Measurements from ENCODE around the gene ERCC6L2. TPM values are rescaled to one million over a fixed set of nuclear protein-coding genes. Genes with fewer than 3 reads are reported as not detected.

ERCC6L2 gene
- total RNA-seq, 3 donors from 2014 or later: 69.9 to 100.0 (median 71.4) TPM

DNA sequence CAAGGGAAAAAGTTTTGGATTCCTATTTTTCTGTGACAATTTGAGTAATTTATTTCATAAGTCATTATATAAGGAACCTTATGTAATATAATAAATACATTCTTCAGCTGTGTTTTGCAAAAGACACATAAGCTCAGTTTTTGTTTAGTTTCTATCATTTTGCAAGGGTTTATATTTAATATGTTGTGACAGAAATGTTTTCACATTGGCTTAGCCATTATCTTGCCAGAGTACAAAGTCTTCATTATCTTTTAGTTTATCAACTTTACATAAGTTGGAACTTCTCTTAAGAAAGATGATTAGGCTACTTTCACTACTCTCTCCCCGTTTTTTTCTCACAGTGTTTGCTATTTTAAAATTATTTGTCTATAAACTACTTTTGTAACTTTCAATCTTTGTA is 54.8 kb downstream of the ERCC6L2 start:
- Histone ChIP-seq H3K36me3 (no peaks in the 10 kb centered on the region), H3K4me1 (no peaks in the 10 kb centered on the region), H3K27ac (no peak overlapping the region), H3K27me3 (no peaks in the 10 kb centered on the region), H3K9me3 (no peaks in the 10 kb centered on the region), H3K4me3 (no peak overlapping the region)
- no peak for DNase-seq (ENCODE audit: low spot score in 2 of 2)
- intact Hi-C loops (cut with DNase I; ENCODE audit: low total_unique reads): no loop called here
- TF ChIP-seq POLR2A (IDR thresholded peaks at IDR 0.05): no peak
- no peak for TF ChIP-seq POLR2AphosphoS5 (IDR thresholded peaks at IDR 0.05)
- TF ChIP-seq, protein P1, sequence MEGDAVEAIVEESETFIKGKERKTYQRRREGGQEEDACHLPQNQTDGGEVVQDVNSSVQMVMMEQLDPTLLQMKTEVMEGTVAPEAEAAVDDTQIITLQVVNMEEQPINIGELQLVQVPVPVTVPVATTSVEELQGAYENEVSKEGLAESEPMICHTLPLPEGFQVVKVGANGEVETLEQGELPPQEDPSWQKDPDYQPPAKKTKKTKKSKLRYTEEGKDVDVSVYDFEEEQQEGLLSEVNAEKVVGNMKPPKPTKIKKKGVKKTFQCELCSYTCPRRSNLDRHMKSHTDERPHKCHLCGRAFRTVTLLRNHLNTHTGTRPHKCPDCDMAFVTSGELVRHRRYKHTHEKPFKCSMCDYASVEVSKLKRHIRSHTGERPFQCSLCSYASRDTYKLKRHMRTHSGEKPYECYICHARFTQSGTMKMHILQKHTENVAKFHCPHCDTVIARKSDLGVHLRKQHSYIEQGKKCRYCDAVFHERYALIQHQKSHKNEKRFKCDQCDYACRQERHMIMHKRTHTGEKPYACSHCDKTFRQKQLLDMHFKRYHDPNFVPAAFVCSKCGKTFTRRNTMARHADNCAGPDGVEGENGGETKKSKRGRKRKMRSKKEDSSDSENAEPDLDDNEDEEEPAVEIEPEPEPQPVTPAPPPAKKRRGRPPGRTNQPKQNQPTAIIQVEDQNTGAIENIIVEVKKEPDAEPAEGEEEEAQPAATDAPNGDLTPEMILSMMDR (IDR thresholded peaks at IDR 0.05): no peak

DNA sequence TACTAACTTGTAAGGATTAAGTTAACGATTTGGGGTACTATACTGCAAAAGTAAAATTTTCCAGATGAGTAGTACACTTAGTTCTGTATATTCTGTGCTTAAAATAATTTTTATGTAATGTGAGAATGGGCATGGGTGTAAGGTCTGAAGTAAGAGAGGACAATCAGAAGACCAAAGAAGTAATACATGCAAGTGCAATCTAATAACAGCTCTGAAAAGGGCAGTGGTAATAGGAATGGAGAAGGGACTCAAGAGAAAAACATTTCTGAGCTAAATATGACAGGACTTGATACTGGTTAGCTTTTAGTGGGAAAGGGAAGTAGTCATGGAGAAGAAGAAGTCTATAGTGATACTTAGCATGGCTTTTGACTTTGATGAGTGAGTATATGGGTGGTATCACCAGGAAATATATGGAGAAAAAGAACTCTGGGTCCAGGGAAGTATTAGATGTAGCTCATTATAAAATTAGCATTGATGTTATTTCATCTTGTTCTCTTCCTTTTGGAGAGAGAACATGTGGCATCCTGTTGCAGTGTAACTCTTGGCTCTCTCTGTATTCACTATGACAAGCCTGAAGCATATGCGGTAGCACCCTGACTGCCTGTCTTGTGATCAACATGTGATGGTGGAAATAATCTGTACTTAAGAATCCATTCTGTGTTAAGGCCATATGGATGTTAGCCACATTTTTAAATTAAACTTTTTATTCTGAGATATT is 60.5 kb downstream of the ERCC6L2 start:
- intact Hi-C loops (cut with DNase I; ENCODE audit: low total_unique reads): loop anchor here (2.0 kb wide), 1 partner anchor 73 kb away; no protein-coding TSS in a partner anchor
- H3K9me3 ChIP-seq: peaks cover 0 to 7% of the 10 kb centered on the region in 2 donors
- no peaks in the 10 kb centered on the region for H3K4me1 ChIP-seq
- no peak for DNase-seq (ENCODE audit: low spot score in 2 of 2)
- H3K27ac ChIP-seq: no peak overlapping the region
- no peak overlapping the region for H3K4me3 ChIP-seq
- no peaks in the 10 kb centered on the region for H3K27me3 ChIP-seq
- TF ChIP-seq POLR2AphosphoS5 (IDR thresholded peaks at IDR 0.05) (no peak), POLR2A (IDR thresholded peaks at IDR 0.05) (no peak)
- TF ChIP-seq, protein P1 (IDR thresholded peaks at IDR 0.05): no peak
- no peaks in the 10 kb centered on the region for H3K36me3 ChIP-seq

DNA sequence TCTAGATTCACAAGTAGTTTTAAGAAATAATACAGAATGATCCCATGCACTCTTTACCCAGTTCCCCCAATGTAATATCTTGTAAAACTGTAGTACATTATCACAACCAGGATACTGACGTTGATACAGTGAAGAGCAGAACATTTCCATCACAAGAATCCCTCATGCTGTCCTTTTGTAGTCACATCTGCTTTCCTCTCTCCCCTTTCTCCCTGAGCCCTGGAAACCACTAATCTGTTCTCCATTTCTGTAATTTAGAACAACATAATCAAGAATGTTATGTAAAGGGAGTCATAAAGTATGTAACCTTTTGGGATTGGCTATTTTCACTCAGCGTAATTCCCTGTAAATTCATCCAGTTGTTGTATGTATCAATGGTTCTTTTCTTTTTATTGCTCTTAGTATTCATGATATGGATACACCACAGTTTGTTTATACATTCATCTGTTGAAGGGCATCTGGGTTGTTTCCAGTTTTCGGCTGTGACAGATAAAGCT is 61.1 kb downstream of the ERCC6L2 start:
- Histone ChIP-seq H3K27ac (no peak overlapping the region), H3K27me3 (no peaks in the 10 kb centered on the region), H3K36me3 (no peaks in the 10 kb centered on the region), H3K4me3 (no peak overlapping the region), H3K4me1 (no peaks in the 10 kb centered on the region), H3K9me3 (peaks cover 0 to 7% of the 10 kb centered on the region in 2 donors)
- DNase-seq (ENCODE audit: low spot score in 2 of 2): no peak
- intact Hi-C loops (cut with DNase I; ENCODE audit: low total_unique reads): loop anchor here (2.0 kb wide), 1 partner anchor 72 kb away; no protein-coding TSS in a partner anchor
- TF ChIP-seq POLR2AphosphoS5 (IDR thresholded peaks at IDR 0.05) (no peak), POLR2A (IDR thresholded peaks at IDR 0.05) (no peak)
- TF ChIP-seq, protein P1 (IDR thresholded peaks at IDR 0.05): no peak

DNA sequence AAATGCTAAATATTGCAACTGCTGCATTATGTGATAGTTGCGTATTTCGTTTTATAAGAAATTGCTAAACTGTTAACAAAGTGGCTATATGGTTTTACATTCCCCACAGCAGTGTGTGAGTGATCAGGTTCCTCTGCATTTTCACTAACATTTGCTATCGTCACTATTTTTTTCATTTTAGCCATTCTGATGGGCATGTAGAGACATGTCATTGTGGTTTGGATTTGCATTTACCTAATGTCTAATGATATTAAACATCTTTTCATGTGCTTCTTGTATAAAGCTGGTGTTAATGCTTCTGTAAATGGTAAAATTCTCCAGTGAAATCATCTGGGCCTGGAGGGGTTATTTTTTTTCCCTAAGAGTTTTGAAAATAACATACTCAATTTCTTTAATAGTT is 61.6 kb downstream of the ERCC6L2 start:
- no peak for DNase-seq (ENCODE audit: low spot score in 2 of 2)
- no peaks in the 10 kb centered on the region for H3K4me1 ChIP-seq
- H3K36me3 ChIP-seq: no peaks in the 10 kb centered on the region
- H3K27me3 ChIP-seq: no peaks in the 10 kb centered on the region
- H3K9me3 ChIP-seq: peaks cover 0 to 7% of the 10 kb centered on the region in 2 donors
- no peak overlapping the region for H3K4me3 ChIP-seq
- intact Hi-C loops (cut with DNase I; ENCODE audit: low total_unique reads): loop anchor here (2.0 kb wide), 1 partner anchor 72 kb away; no protein-coding TSS in a partner anchor
- TF ChIP-seq, protein P1 (IDR thresholded peaks at IDR 0.05): no peak
- TF ChIP-seq POLR2AphosphoS5 (IDR thresholded peaks at IDR 0.05) (no peak), POLR2A (IDR thresholded peaks at IDR 0.05) (no peak)
- H3K27ac ChIP-seq: no peak overlapping the region

DNA sequence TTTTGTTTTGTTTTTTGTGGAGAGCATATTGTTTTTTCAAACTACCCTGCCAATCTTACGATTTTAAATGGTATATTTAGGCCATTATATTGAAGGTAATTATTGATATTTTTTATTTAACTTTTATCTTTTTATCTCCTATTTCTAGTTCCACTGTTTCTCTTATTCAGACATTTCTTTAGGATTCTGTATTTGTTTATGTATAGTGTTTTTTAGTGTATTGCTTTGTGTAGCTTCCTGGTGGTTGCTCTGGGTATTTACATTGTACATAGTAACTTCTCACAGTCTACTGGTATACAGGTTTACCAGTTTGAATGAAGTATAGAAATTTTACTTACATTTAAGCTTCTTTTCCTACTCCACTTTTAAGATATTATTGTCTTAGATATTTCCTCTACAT is 63.2 kb downstream of the ERCC6L2 start:
- no peaks in the 10 kb centered on the region for H3K36me3 ChIP-seq
- intact Hi-C loops (cut with DNase I; ENCODE audit: low total_unique reads): no loop called here
- H3K9me3 ChIP-seq: peaks cover 0 to 7% of the 10 kb centered on the region in 2 donors
- no peaks in the 10 kb centered on the region for H3K27me3 ChIP-seq
- no peak overlapping the region for H3K4me3 ChIP-seq
- H3K4me1 ChIP-seq: no peaks in the 10 kb centered on the region
- H3K27ac ChIP-seq: no peak overlapping the region
- TF ChIP-seq, protein P1 (IDR thresholded peaks at IDR 0.05): no peak
- TF ChIP-seq POLR2A (IDR thresholded peaks at IDR 0.05) (no peak), POLR2AphosphoS5 (IDR thresholded peaks at IDR 0.05) (no peak)
- DNase-seq (ENCODE audit: low spot score in 2 of 2): no peak
